Thoracic aorta (tissue), 2 donors: ENCODE data around the gene SPSB3. TPM values are rescaled to one million over a fixed set of nuclear protein-coding genes. Genes with fewer than 3 reads are reported as not detected.

Source experiments
- ATAC-seq: fragments of 150-250 bp; one replicate; pipeline ENCODE4 v1.8.0; 2017; ENCODE audit warnings: low read depth; ENCODE audit not compliant: insufficient number of reproducible peaks, low FRiP score
- DNase-seq: peaks from one replicate; pipeline ENCODE4 v3.0.0-alpha.2; 2020; ENCODE audit warnings: low spot score
- H3K27ac ChIP-seq, 2 donors: fragments of 200-600 bp; sonication (generic); 1 replicate in 1 of 2; 2 replicates in 1 of 2; pipeline ENCODE4 v1.5.1; 2016; ENCODE audit warnings: mild to moderate bottlenecking in 2 of 2, moderate library complexity in 2 of 2
- H3K27me3 ChIP-seq: fragments of 200-600 bp; sonication (generic); replicated peaks from 2 replicates; pipeline ENCODE4 v1.6.0; 2016; ENCODE audit warnings: mild to moderate bottlenecking; ENCODE audit not compliant: insufficient read depth
- H3K36me3 ChIP-seq: fragments of 200-600 bp; sonication (generic); one replicate; pipeline ENCODE4 v1.5.1; 2016
- H3K4me1 ChIP-seq, 2 donors: fragments of 200-600 bp; sonication (generic); 1 replicate in 1 of 2; 2 replicates in 1 of 2; pipeline versions ENCODE4 v1.5.1 to v1.6.0; 2016; ENCODE audit warnings: low read depth in 2 of 2, mild to moderate bottlenecking in 1 of 2; ENCODE audit not compliant: control insufficient read depth in 1 of 2
- H3K4me3 ChIP-seq: fragments of 200-600 bp; sonication (generic); 2 replicates; pipeline ENCODE4 v1.5.1; 2016; ENCODE audit warnings: mild to moderate bottlenecking
- H3K9me3 ChIP-seq: fragments of 200-600 bp; sonication (generic); 2 replicates; pipeline ENCODE4 v1.5.1; 2016
- total RNA-seq, 2 donors: library from RNA; depleted of rRNA; stranded (reverse); fragments of >200 nt; gene quantifications; one replicate each; pipeline versions ENCODE4 v1.1.0 to v1.2.3, GENCODE V29; 2016
- TF ChIP-seq, protein P1 (sequence below): fragments of 200-600 bp; sonication (generic); IDR thresholded peaks from one replicate; pipeline ENCODE4 v1.5.1; 2019; ENCODE audit warnings: antibody characterized with exemption

Gene SPSB3
- total RNA-seq, 2 donors from 2014 or later, result 60.9 to 79.3 TPM

DNA sequence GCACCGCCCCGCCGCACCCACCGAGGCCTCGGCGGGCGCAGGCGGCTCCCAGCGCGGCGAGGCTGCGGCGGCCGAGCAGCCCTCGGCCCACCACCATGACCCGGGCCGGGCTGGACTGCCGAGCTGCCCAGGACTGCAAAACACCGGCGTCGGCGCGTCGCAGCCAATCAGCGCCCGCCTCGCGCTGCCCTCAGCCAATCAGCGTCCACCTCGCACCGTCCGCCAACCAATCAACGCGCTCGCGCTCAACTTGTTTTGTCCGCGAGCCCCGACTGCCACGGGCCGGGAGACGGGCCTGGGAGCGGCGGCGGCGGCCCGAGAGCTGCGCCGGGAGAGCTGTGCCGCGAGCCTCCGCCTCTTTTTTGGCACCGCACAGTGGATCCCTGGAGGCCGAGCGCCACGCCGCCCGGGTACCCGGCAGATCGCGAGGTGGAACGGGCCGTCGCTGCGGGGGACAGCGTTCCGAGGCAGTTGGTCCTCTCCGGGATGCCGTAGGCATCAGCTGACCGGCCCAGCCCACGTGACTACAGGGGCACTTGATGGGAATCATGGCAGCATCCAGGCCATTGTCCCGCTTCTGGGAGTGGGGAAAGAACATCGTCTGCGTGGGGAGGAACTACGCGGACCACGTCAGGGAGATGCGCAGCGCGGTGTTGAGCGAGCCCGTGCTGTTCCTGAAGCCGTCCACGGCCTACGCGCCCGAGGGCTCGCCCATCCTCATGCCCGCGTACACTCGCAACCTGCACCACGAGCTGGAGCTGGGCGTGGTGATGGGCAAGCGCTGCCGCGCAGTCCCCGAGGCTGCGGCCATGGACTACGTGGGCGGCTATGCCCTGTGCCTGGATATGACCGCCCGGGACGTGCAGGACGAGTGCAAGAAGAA lies 44.6 kb upstream of the SPSB3 start, which contains the start of the genes FAHD1 and HAGH:
Gene FAHD1 (plus strand): TSS at position 516 of the 883 bp plus-strand sequence. CDS start 33 bp downstream, at position 549.
Gene HAGH (minus strand): TSS at position 135 of the 883 bp plus-strand sequence. CDS start 38 bp downstream, at position 97.
- H3K27ac ChIP-seq, result peak within 1 kb of the TSS; percentile 70 to 84
- peaks cover 20 to 42% of the 10 kb centered on the region in 2 donors for H3K4me1 ChIP-seq
- H3K4me3 ChIP-seq, result peak within 1 kb of the TSS; percentile 87
- TF ChIP-seq, protein P1, sequence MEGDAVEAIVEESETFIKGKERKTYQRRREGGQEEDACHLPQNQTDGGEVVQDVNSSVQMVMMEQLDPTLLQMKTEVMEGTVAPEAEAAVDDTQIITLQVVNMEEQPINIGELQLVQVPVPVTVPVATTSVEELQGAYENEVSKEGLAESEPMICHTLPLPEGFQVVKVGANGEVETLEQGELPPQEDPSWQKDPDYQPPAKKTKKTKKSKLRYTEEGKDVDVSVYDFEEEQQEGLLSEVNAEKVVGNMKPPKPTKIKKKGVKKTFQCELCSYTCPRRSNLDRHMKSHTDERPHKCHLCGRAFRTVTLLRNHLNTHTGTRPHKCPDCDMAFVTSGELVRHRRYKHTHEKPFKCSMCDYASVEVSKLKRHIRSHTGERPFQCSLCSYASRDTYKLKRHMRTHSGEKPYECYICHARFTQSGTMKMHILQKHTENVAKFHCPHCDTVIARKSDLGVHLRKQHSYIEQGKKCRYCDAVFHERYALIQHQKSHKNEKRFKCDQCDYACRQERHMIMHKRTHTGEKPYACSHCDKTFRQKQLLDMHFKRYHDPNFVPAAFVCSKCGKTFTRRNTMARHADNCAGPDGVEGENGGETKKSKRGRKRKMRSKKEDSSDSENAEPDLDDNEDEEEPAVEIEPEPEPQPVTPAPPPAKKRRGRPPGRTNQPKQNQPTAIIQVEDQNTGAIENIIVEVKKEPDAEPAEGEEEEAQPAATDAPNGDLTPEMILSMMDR, result no peak
- no peaks in the 10 kb centered on the region for H3K27me3 ChIP-seq
- peaks cover 11% of the 10 kb centered on the region for H3K36me3 ChIP-seq
- no peaks in the 10 kb centered on the region for H3K9me3 ChIP-seq
- DNase-seq (peak; percentile 70), ATAC-seq (peak; percentile 95)

DNA sequence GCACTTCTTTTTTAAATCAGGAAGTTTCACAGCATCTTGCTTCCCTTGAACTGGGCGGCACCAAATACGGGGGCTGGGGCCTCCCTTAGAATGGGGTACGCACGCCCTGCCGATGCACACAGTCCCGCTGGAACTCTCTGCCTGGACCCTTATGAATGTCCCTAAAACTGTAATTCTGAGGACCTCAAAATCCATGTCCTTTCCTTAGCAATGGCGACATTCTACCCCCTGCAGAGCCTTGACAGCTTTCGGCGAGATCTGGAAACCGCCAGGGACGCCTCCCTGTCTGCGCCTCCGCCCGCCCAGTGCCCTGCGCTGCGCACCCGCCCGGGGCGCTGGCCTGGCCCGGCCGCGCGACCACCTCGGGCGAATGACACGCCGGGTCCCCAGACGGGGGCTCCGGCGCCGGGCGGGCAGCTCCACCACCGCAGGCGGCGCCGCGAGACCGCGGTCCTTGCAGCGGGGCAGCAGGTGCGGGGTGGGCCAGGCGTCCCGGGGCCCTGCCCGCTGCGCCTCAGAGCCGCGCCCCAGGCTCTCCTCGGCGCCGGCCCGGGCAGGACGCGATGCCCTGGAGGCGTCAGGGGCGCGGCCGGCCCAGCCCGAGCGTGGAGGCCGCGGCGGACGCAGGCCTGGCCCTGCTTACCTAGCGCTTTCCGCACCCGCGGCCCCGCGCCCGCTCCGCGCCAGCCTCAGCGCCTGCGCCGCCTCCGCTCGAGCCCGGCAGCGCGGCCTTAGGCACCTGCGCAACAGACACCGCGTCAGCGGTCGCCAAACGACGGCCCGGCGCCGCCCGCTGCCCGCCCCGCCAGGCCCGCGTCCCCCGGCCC lies 43.7 kb upstream of the SPSB3 start:
- ATAC-seq (peak; percentile 46), DNase-seq (no peak)
- H3K4me3 ChIP-seq, result peak overlapping the region; percentile 87
- TF ChIP-seq, protein P1, result no peak
- no peaks in the 10 kb centered on the region for H3K27me3 ChIP-seq
- H3K36me3 ChIP-seq, result peaks cover 18% of the 10 kb centered on the region
- H3K27ac ChIP-seq, result peak overlapping the region; percentile 70 to 76
- H3K9me3 ChIP-seq, result no peaks in the 10 kb centered on the region
- H3K4me1 ChIP-seq, result peaks cover 20 to 42% of the 10 kb centered on the region in 2 donors

DNA sequence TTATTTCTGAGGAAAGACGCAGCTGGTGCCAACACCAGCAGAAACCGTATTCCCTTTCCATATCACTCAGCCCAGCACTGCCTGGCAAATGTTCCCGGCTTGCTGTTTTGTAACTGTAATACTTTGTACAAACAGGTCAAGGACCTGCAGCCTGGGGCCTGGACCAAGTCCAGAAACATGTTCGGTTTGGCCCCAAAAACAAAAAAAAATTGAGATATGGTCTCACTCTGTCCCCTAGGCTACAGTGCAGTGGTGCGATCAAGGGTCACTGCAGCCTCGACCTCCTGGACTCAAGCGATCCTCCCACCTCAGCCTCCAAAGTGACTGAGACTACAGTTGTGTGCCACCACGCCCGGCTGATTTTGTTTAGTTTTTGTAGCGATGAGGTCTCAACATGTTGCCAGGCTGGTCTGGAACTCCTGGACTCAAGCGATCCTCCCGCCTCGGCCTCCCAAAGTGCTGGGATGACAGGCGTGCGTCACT lies 43.1 kb upstream of the SPSB3 start:
- Histone ChIP-seq H3K27me3 (no peaks in the 10 kb centered on the region), H3K4me3 (peak overlapping the region; percentile 87), H3K27ac (peak overlapping the region; percentile 70 to 76), H3K36me3 (peaks cover 22% of the 10 kb centered on the region), H3K9me3 (no peaks in the 10 kb centered on the region), H3K4me1 (peaks cover 20 to 42% of the 10 kb centered on the region in 2 donors)
- no peak for DNase-seq
- no peak for ATAC-seq
- TF ChIP-seq, protein P1, result no peak

DNA sequence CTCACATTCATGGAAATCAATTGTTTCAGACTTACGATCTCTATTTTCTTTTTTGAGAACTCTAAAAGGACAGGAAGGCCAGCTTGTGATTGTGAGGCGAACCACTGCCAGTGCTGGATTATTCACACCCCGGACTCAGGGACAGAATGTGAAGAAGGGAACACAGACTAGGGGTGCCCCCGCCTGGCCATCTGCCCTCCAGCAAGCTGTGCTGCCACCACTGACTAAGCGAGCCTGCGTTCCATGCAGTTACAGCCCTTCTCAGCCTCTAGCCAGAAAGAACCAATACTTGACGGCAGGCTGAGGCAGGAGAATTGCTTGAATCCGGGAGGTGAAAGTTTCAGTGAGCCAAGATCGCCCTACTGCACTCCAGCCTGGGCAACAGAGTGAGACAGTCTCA lies 41.5 kb upstream of the SPSB3 start:
- H3K4me3 ChIP-seq, result no peak overlapping the region
- H3K36me3 ChIP-seq, result peaks cover 37% of the 10 kb centered on the region
- ATAC-seq, result no peak
- H3K9me3 ChIP-seq, result no peaks in the 10 kb centered on the region
- no peak for DNase-seq
- TF ChIP-seq, protein P1, result no peak
- H3K27ac ChIP-seq, result no peak overlapping the region
- peaks cover 20 to 37% of the 10 kb centered on the region in 2 donors for H3K4me1 ChIP-seq
- H3K27me3 ChIP-seq, result no peaks in the 10 kb centered on the region
